AG10803 (cell line): ENCODE measurements around the gene SYT2.

ENCODE experiments used
- DNase-seq: peaks from one replicate; pipeline ENCODE4 v3.0.0; 2010; ENCODE audit warnings: low read depth
- H3K4me3 ChIP-seq: 2 replicates; pipeline ENCODE4 v1.5.1; 2011; ENCODE audit warnings: mild to moderate bottlenecking, low read length, control low read depth
- CTCF ChIP-seq: conservative IDR thresholded peaks from 2 replicates; pipeline ENCODE4 v1.5.1; 2011; ENCODE audit warnings: mild to moderate bottlenecking, low read length, control low read depth, inconsistent platforms

Gene SYT2

GRCh38 chr1:202593845-202594244, 116.4 kb downstream of the SYT2 start:
- no peak overlapping the region for H3K4me3 ChIP-seq
- TF ChIP-seq CTCF, result no peak
- DNase-seq, result peak; percentile 49

DNA sequence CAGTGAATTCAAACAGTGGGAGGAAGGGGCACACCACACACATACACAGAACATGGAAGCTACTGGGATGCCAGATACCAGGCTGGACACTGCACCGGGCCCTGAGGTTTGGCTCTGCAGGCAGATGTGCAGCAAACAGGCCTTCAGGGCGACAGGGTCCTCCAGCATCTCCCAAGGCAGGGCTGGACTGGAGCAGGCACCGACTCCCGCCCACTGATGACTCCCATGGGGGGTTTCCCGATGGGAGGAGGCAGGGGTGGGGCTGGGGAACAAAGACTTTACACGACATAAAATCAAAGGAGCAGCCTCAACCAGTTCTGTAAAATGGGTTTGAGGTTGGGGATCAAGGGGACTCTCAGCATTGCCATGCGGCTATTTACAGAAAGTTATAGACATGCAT, 118.1 kb downstream of the SYT2 start:
- no peak for DNase-seq
- TF ChIP-seq CTCF, result no peak
- no peak overlapping the region for H3K4me3 ChIP-seq

DNA sequence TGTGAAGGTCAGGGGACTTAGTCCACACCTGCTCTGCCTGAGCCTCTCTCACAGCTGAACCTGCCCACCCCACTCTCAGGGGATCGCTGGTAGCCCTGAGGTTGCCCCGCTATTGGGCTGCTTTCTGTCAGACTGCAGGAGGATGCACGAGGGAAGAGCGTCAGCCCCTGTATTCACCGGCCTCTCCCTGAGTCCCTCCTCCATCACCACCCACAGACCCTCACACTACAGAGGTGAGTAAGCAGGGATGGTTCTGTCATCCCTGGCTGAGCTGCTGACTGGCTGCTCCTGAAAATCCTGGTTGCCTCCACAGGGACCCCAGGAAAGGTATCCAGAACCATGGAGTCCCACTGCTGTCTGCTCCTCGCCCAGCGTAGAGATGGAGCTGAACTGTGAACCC, 118.7 kb downstream of the SYT2 start:
- no peak for TF ChIP-seq CTCF
- no peak for DNase-seq
- no peak overlapping the region for H3K4me3 ChIP-seq

DNA sequence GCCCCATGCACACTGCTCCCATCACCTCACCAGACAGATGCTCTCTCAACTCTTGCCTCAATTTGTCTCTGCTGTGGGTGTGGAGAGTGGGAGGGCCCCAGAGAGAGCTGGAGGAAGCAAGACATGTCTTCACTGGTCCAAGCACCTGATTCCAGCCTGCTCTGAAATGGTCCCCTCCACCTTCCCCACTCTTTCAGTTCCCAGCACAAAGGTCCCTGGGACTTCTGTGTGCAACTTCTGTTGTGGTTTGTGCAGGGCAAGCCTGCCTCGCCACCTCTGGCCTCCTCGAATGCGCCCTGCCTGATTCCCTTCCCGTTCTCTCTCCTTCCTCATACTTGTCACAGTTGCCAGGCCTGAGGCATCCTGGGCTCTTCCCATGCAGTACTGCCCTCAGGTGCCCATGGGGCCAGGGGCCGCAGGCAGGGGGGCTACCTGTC, 119.3 kb downstream of the SYT2 start:
- H3K4me3 ChIP-seq, result no peak overlapping the region
- TF ChIP-seq CTCF, result no peak
- DNase-seq, result no peak

- no peak for DNase-seq
- no peak overlapping the region for H3K4me3 ChIP-seq
- no peak for TF ChIP-seq CTCF
Measured at GRCh38 chr1:202590126-202590525, 120.1 kb downstream of the SYT2 start.

GRCh38 chr1:202589190-202589930, 120.9 kb downstream of the SYT2 start:
- DNase-seq, result peak; percentile 99
- peak; percentile 25; the same call in 1 of the 2 replicates for TF ChIP-seq CTCF
- H3K4me3 ChIP-seq, result no peak overlapping the region

- no peak overlapping the region for H3K4me3 ChIP-seq
- TF ChIP-seq CTCF, result no peak
- no peak for DNase-seq
Measured at GRCh38 chr1:202588503-202589189, 121.6 kb downstream of the SYT2 start.
